Esophagus muscularis mucosa (tissue), 4 donors: Measurements from ENCODE around the gene PHLPP1.

ENCODE experiments used
- EP300 ChIP-seq: sonication (generic); formaldehyde crosslinking; IDR thresholded peaks from one replicate; pipeline ENCODE4 v1.6.1; 2017; ENCODE audit warnings: antibody characterized with exemption
- POLR2A ChIP-seq: fragments of 450-650 bp; IDR thresholded peaks from one replicate; pipeline ENCODE4 v1.6.1; 2017; ENCODE audit warnings: antibody characterized with exemption, moderate library complexity, mild to moderate bottlenecking, low read depth
- POLR2AphosphoS5 ChIP-seq, 2 donors: sonication (generic); formaldehyde crosslinking; IDR thresholded peaks; one replicate each; pipeline ENCODE4 v1.6.1; 2017; ENCODE audit warnings: antibody characterized with exemption in 2 of 2
- TF ChIP-seq, protein P1 (sequence below), 3 experiments: fragments of 200-600 bp in 2 of 3; fragments of 450-650 bp in 1 of 3; sonication (generic) in 2 of 3; IDR thresholded peaks; one replicate each; pipeline ENCODE4 v1.5.1; 2017 to 2019; ENCODE audit warnings: antibody characterized with exemption in 3 of 3, mild to moderate bottlenecking in 2 of 3, moderate library complexity in 1 of 3

GRCh38 chr18:62988471-62988870 lies 273.1 kb downstream of the PHLPP1 start:
- TF ChIP-seq, protein P1, sequence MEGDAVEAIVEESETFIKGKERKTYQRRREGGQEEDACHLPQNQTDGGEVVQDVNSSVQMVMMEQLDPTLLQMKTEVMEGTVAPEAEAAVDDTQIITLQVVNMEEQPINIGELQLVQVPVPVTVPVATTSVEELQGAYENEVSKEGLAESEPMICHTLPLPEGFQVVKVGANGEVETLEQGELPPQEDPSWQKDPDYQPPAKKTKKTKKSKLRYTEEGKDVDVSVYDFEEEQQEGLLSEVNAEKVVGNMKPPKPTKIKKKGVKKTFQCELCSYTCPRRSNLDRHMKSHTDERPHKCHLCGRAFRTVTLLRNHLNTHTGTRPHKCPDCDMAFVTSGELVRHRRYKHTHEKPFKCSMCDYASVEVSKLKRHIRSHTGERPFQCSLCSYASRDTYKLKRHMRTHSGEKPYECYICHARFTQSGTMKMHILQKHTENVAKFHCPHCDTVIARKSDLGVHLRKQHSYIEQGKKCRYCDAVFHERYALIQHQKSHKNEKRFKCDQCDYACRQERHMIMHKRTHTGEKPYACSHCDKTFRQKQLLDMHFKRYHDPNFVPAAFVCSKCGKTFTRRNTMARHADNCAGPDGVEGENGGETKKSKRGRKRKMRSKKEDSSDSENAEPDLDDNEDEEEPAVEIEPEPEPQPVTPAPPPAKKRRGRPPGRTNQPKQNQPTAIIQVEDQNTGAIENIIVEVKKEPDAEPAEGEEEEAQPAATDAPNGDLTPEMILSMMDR (IDR thresholded peaks at IDR 0.05), result no peak
- TF ChIP-seq POLR2AphosphoS5 (IDR thresholded peaks at IDR 0.05), result no peak
- TF ChIP-seq POLR2A, result no peak
- no peak for TF ChIP-seq EP300
